Panc1 (cell line): ENCODE data around the gene NCK2. TPM values are rescaled to one million over a fixed set of nuclear protein-coding genes. Genes with fewer than 3 reads are reported as not detected.

Source experiments
- ATAC-seq: fragments of 200-7000 bp; cut with Tn5 transposase; 2 replicates; pipeline ENCODE4 v1.9.1; 2020; ENCODE audit warnings: mild to moderate bottlenecking, moderate library complexity
- BruUV-seq: library from RNA; stranded (reverse); fragments of 400-500 nt; replicated peaks from 2 replicates; lab custom pipeline; 2021; lab: Mats Ljungman, UMichigan
- CTCF ChIA-PET: fragments of 300-600 bp; sonication (Branson Sonifier 250); formaldehyde crosslinking; loops from one replicate; lab custom pipeline; 2022; ENCODE audit warnings: antibody characterized with exemption; lab: Charles Lee
- POLR2A ChIA-PET: fragments of 300-600 bp; sonication (Branson Sonifier 250); formaldehyde crosslinking; loops from one replicate; lab custom pipeline; 2022; ENCODE audit warnings: antibody characterized with exemption; lab: Charles Lee
- DNase-seq: peaks from one replicate; pipeline ENCODE4 v3.0.0-alpha.2; 2010; ENCODE audit warnings: low read depth, low spot score
- H3K27ac ChIP-seq: 2 replicates; pipeline ENCODE4 v1.5.1; 2011; ENCODE audit warnings: mild to moderate bottlenecking, low read length, inconsistent platforms
- H3K27me3 ChIP-seq: fragments of 200-500 bp; sonication (Bioruptor generic); 2 replicates; pipeline ENCODE4 v1.6.0; 2014; ENCODE audit warnings: low read length, inconsistent platforms; ENCODE audit not compliant: control insufficient read depth, insufficient read depth
- H3K36me3 ChIP-seq: fragments of 200-500 bp; sonication (Bioruptor generic); 2 replicates; pipeline ENCODE4 v1.5.1; 2014; ENCODE audit warnings: inconsistent platforms, mild to moderate bottlenecking, low read length, moderate library complexity; ENCODE audit not compliant: control insufficient read depth, insufficient read depth
- H3K4me1 ChIP-seq: 2 replicates; pipeline ENCODE4 v1.5.1; 2011; ENCODE audit warnings: inconsistent platforms, mild to moderate bottlenecking, low read length, moderate library complexity; ENCODE audit not compliant: control insufficient read depth, insufficient read depth
- H3K4me3 ChIP-seq, 2 experiments: 2 replicates each; pipeline ENCODE4 v1.5.1; 2011 to 2012; ENCODE audit warnings: low read depth in 2 of 2, low read length in 2 of 2, mild to moderate bottlenecking in 2 of 2, inconsistent platforms in 1 of 2, moderate library complexity in 1 of 2
- H3K9me3 ChIP-seq: fragments of 200-500 bp; sonication (Bioruptor generic); 2 replicates; pipeline ENCODE4 v1.5.1; 2014; ENCODE audit warnings: low read depth, mild to moderate bottlenecking, inconsistent platforms, low read length, moderate library complexity; ENCODE audit not compliant: control insufficient read depth, insufficient read depth
- POLR2AphosphoS5 ChIP-seq: IDR thresholded peaks from 2 replicates; pipeline ENCODE4 v1.6.1; 2012; ENCODE audit warnings: mild to moderate bottlenecking, low read depth, low read length, moderate library complexity
- SIN3A ChIP-seq: IDR thresholded peaks from 2 replicates; pipeline ENCODE4 v1.6.1; 2012; ENCODE audit warnings: low read depth, mild to moderate bottlenecking, low read length, moderate library complexity, borderline replicate concordance; ENCODE audit not compliant: insufficient read depth
- TCF7L2 ChIP-seq: IDR thresholded peaks from 2 replicates; pipeline ENCODE4 v1.6.1; 2011; ENCODE audit warnings: mild to moderate bottlenecking, low read depth, low read length, inconsistent platforms
- in situ Hi-C: cut with HindIII; loops from 2 replicates; pipeline ENCODE4 v1.10.0; 2016; ENCODE audit warnings: low sequenced_read_pairs, low pct_unique_long_range_greater_than_20kb
- intact Hi-C: fragments of 100-400 bp; cut with micrococcal nuclease; formaldehyde crosslinking; loops from one replicate; pipeline ENCODE4 v1.10.0; 2022; ENCODE audit not compliant: unreplicated experiment
- total RNA-seq: library from RNA; stranded (reverse); gene quantifications from one replicate; pipeline ENCODE4 v1.2.1, GENCODE V29; 2021; ENCODE audit not compliant: unreplicated experiment
- TF ChIP-seq, protein P1 (sequence below), 2 experiments: IDR thresholded peaks; 2 replicates each; pipeline ENCODE4 v1.6.1; 2011 to 2012; ENCODE audit warnings: low read depth in 2 of 2, control low read depth in 1 of 2, low read length in 1 of 2, mild to moderate bottlenecking in 1 of 2, moderate library complexity in 1 of 2; ENCODE audit not compliant: insufficient read depth in 1 of 2
- TF ChIP-seq, protein P2 (sequence below): fragments of 450-650 bp; IDR thresholded peaks from 2 replicates; pipeline ENCODE4 v1.5.1; 2017; ENCODE audit warnings: mild to moderate bottlenecking

Gene NCK2
- total RNA-seq, 1 experiment from 2014 or later = 60.7 TPM

DNA sequence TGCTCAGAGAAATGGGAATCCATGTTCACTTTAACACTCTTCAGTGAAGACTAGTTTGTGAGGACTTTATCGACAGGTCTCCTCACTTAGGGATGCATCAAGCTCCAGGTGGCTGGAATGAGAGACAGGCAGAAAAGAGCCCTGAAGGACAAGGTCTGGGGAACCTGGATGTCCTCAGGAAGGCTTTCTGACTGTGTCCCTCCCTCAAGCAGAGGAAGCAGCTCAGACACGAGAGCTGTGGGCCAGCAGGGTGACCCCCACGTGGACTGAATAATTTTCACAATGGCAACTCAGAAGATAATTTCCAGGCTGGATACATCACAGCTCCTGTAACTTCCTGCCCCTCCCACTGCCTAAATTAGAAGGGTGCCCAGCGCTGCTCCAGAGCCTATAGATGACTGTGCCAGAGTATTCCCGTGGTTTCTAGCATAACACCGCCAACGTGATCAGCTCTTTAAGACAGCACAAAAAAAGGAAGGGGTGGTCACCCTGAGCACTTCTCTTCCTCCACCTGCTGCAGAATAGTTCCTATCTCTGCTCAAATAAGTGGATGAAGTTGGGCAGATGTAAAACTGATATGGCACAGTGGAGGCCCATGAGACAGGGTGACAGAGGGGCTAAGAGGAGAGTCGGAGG is 25.7 kb upstream of the NCK2 start:
- Histone ChIP-seq H3K27ac (no peak overlapping the region), H3K27me3 (peaks cover 8% of the 10 kb centered on the region; the same call in 1 of the 2 replicates), H3K9me3 (no peaks in the 10 kb centered on the region), H3K4me1 (no peaks in the 10 kb centered on the region), H3K36me3 (no peaks in the 10 kb centered on the region), H3K4me3 (no peak overlapping the region)
- TF ChIP-seq, protein P1, sequence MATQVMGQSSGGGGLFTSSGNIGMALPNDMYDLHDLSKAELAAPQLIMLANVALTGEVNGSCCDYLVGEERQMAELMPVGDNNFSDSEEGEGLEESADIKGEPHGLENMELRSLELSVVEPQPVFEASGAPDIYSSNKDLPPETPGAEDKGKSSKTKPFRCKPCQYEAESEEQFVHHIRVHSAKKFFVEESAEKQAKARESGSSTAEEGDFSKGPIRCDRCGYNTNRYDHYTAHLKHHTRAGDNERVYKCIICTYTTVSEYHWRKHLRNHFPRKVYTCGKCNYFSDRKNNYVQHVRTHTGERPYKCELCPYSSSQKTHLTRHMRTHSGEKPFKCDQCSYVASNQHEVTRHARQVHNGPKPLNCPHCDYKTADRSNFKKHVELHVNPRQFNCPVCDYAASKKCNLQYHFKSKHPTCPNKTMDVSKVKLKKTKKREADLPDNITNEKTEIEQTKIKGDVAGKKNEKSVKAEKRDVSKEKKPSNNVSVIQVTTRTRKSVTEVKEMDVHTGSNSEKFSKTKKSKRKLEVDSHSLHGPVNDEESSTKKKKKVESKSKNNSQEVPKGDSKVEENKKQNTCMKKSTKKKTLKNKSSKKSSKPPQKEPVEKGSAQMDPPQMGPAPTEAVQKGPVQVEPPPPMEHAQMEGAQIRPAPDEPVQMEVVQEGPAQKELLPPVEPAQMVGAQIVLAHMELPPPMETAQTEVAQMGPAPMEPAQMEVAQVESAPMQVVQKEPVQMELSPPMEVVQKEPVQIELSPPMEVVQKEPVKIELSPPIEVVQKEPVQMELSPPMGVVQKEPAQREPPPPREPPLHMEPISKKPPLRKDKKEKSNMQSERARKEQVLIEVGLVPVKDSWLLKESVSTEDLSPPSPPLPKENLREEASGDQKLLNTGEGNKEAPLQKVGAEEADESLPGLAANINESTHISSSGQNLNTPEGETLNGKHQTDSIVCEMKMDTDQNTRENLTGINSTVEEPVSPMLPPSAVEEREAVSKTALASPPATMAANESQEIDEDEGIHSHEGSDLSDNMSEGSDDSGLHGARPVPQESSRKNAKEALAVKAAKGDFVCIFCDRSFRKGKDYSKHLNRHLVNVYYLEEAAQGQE (IDR thresholded peaks at IDR 0.05; ENCODE audit: insufficient read depth in 1 of 2, low read depth in 2 of 2, low read length in 1 of 2) = no peak
- TF ChIP-seq SIN3A = no peak
- no peak for TF ChIP-seq POLR2AphosphoS5
- TF ChIP-seq TCF7L2 = no peak
- TF ChIP-seq, protein P2, sequence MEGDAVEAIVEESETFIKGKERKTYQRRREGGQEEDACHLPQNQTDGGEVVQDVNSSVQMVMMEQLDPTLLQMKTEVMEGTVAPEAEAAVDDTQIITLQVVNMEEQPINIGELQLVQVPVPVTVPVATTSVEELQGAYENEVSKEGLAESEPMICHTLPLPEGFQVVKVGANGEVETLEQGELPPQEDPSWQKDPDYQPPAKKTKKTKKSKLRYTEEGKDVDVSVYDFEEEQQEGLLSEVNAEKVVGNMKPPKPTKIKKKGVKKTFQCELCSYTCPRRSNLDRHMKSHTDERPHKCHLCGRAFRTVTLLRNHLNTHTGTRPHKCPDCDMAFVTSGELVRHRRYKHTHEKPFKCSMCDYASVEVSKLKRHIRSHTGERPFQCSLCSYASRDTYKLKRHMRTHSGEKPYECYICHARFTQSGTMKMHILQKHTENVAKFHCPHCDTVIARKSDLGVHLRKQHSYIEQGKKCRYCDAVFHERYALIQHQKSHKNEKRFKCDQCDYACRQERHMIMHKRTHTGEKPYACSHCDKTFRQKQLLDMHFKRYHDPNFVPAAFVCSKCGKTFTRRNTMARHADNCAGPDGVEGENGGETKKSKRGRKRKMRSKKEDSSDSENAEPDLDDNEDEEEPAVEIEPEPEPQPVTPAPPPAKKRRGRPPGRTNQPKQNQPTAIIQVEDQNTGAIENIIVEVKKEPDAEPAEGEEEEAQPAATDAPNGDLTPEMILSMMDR = no peak
- ChIA-PET CTCF (no interaction called here), POLR2A (no interaction called here)
- in situ Hi-C loops (no loop called here), intact Hi-C loops (no loop called here)
- no TSS peak for BruUV-seq
- ATAC-seq (no peak), DNase-seq (no peak)

DNA sequence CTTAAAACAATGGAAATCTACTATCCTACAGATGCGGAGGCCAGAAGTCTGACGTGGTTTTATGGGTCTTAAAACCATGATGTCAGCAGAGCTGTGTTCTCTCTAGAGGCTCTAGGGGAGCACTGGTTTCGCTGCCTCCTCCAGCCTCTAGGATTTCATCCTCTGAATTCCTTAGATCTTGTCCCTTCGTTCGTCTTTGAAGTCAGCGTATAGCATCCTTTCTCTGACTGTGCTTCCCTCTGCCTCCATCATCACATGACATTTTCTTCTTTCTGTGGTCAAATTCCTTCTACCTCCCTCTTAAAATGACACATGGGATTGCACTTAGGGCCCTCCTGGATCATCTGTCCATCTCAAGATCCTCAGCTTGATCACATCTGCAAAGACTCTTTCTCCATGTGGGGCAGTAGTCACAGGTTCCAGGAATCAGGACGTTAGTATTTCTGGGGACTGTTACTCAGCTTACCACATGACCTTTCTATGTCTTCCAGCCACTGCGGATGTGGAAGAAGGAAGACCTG is 22.7 kb upstream of the NCK2 start:
- Histone ChIP-seq H3K36me3 (no peaks in the 10 kb centered on the region), H3K27me3 (peaks cover 8% of the 10 kb centered on the region; the same call in 1 of the 2 replicates), H3K27ac (no peak overlapping the region), H3K9me3 (no peaks in the 10 kb centered on the region), H3K4me1 (no peaks in the 10 kb centered on the region), H3K4me3 (no peak overlapping the region)
- ATAC-seq (no peak), DNase-seq (no peak)
- ChIA-PET CTCF (no interaction called here), POLR2A (no interaction called here)
- TF ChIP-seq, protein P2 = no peak
- TF ChIP-seq POLR2AphosphoS5 = no peak
- TF ChIP-seq TCF7L2 = no peak
- TF ChIP-seq SIN3A = no peak
- TF ChIP-seq, protein P1 (IDR thresholded peaks at IDR 0.05; ENCODE audit: insufficient read depth in 1 of 2, low read depth in 2 of 2, low read length in 1 of 2) = no peak
- in situ Hi-C loops (no loop called here), intact Hi-C loops (no loop called here)
- BruUV-seq = no TSS peak
